Neural crest cell (in vitro differentiated cells): ENCODE data around the gene ALAD. TPM values are rescaled to one million over a fixed set of nuclear protein-coding genes. Genes with fewer than 3 reads are reported as not detected.
"Not testable (repeated sequence)": the region's sequence is repeated elsewhere in the genome, so short reads cannot be mapped to it uniquely, and the experiment has no call there.

Experiments
- DNase-seq: peaks from one replicate; pipeline ENCODE4 v3.0.0; 2021; ENCODE audit warnings: low read depth, mixed read lengths, low spot score
- H3K27ac Mint-ChIP-seq: one replicate; pipeline ENCODE4 v1.8.0; 2021; ENCODE audit warnings: mild to moderate bottlenecking, mixed read lengths; ENCODE audit not compliant: unreplicated experiment
- H3K27me3 Mint-ChIP-seq: 2 replicates; pipeline ENCODE4 v1.8.0; 2021; ENCODE audit warnings: low read depth, mild to moderate bottlenecking, mixed read lengths
- H3K36me3 Mint-ChIP-seq: 2 replicates; pipeline ENCODE4 v1.8.0; 2021; ENCODE audit warnings: low read depth, mild to moderate bottlenecking, mixed read lengths
- H3K4me1 Mint-ChIP-seq: 2 replicates; pipeline ENCODE4 v1.8.0; 2021; ENCODE audit warnings: mixed read lengths
- H3K4me3 Mint-ChIP-seq: one replicate; pipeline ENCODE4 v1.8.0; 2021; ENCODE audit warnings: mild to moderate bottlenecking, mixed read lengths
- H3K9me3 Mint-ChIP-seq: 2 replicates; pipeline ENCODE4 v1.8.0; 2021; ENCODE audit warnings: mixed read lengths
- CTCF ChIP-seq: fragments of 200-600 bp; sonication (generic); conservative IDR thresholded peaks from 2 replicates; pipeline ENCODE4 v1.5.0; 2021; ENCODE audit warnings: antibody characterized with exemption, mild to moderate bottlenecking
- total RNA-seq: library from RNA; stranded (reverse); gene quantifications from 2 replicates; pipeline ENCODE4 v1.2.1, GENCODE V29; 2021

Gene ALAD
- total RNA-seq, 1 donor from 2014 or later: 23.2 TPM

- no peak overlapping the region for H3K27ac Mint-ChIP-seq
- H3K4me3 Mint-ChIP-seq: no peak overlapping the region
- no peaks in the 10 kb centered on the region for H3K9me3 Mint-ChIP-seq
- no peak for DNase-seq
- no peak for TF ChIP-seq CTCF
- no peaks in the 10 kb centered on the region for H3K4me1 Mint-ChIP-seq
- peaks cover 6% of the 10 kb centered on the region for H3K36me3 Mint-ChIP-seq
- peaks cover 3% of the 10 kb centered on the region for H3K27me3 Mint-ChIP-seq
Observed at GRCh38 chr9:113381909-113382411, 19.1 kb downstream of the ALAD start.

- H3K27me3 Mint-ChIP-seq, H3K4me1 Mint-ChIP-seq, H3K9me3 Mint-ChIP-seq, H3K36me3 Mint-ChIP-seq, DNase-seq, H3K27ac Mint-ChIP-seq, H3K4me3 Mint-ChIP-seq: not testable (repeated sequence)
Observed at GRCh38 chr9:113381441-113381840, 19.6 kb downstream of the ALAD start.

GRCh38 chr9:113380869-113381378 is 20.2 kb downstream of the ALAD start:
- Mint-ChIP-seq H3K4me3 (no peak overlapping the region), H3K27me3 (peaks cover 3% of the 10 kb centered on the region), H3K27ac (no peak overlapping the region), H3K36me3 (no peaks in the 10 kb centered on the region), H3K4me1 (no peaks in the 10 kb centered on the region), H3K9me3 (no peaks in the 10 kb centered on the region)
- no peak for DNase-seq
- no peak for TF ChIP-seq CTCF

GRCh38 chr9:113379829-113380210 is 21.3 kb downstream of the ALAD start:
- H3K4me1 Mint-ChIP-seq, H3K9me3 Mint-ChIP-seq, H3K27me3 Mint-ChIP-seq, DNase-seq, H3K27ac Mint-ChIP-seq, H3K36me3 Mint-ChIP-seq, H3K4me3 Mint-ChIP-seq: not testable (repeated sequence)

GRCh38 chr9:113379094-113379828 is 21.8 kb downstream of the ALAD start:
- peak overlapping the region; percentile 57 for H3K4me3 Mint-ChIP-seq
- DNase-seq, H3K27me3 Mint-ChIP-seq, H3K4me1 Mint-ChIP-seq, H3K36me3 Mint-ChIP-seq, H3K9me3 Mint-ChIP-seq, H3K27ac Mint-ChIP-seq: not testable (repeated sequence)

- DNase-seq: peak; percentile 48
- Mint-ChIP-seq H3K27ac (no peak within 1 kb of the TSS), H3K9me3 (no peaks in the 10 kb centered on the region), H3K27me3 (peaks cover 3% of the 10 kb centered on the region), H3K4me3 (peak within 1 kb of the TSS; percentile 88), H3K4me1 (peaks cover 6% of the 10 kb centered on the region), H3K36me3 (no peaks in the 10 kb centered on the region)
- TF ChIP-seq CTCF: no peak
Observed at GRCh38 chr9:113376634-113377567, 24.2 kb downstream of the ALAD start, which contains the start of gene HDHD3. TSS of gene HDHD3 (minus strand) at chr9:113376986. CDS start at chr9:113374354, 2,632 bp downstream.
